LNCAP (cell line): ENCODE measurements around the gene GRPR.

Experiments
- CTCF ChIP-seq: fragments of 450-650 bp; IDR thresholded peaks from 2 replicates; pipeline ENCODE4 v1.5.1; 2017; ENCODE audit warnings: mild to moderate bottlenecking

GRPR gene

GRCh38 chrX:16123222-16123786 lies at the start of gene GRPR:
TSS of gene GRPR (plus strand) at chrX:16123565. CDS start at chrX:16123954, 389 bp downstream.
- TF ChIP-seq CTCF = peak; percentile 62

DNA sequence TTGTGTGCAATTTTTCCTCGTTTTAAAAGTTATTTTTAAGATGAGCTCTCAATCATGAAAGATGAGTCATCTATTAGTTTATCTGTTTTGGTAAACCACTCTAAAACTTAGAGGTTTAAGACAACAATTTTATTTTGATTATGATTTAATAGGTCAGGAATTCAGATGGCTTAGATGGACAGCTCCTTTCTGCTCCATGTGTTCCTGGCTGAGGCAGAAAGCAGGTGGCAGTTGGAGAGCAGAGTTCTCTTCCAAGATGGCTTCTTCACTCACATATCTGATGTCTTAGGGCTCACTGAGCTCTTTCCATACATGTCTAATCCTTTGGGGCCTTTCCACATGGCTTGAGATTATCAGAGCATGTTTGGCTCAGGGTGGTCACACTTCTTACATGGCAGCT lies 48.3 kb upstream of the GRPR start:
- TF ChIP-seq CTCF = no peak

- TF ChIP-seq CTCF = no peak
Observed at GRCh38 chrX:16076834-16077233, 46.5 kb upstream of the GRPR start.

GRCh38 chrX:16077811-16078210 lies 45.6 kb upstream of the GRPR start:
- TF ChIP-seq CTCF = no peak

DNA sequence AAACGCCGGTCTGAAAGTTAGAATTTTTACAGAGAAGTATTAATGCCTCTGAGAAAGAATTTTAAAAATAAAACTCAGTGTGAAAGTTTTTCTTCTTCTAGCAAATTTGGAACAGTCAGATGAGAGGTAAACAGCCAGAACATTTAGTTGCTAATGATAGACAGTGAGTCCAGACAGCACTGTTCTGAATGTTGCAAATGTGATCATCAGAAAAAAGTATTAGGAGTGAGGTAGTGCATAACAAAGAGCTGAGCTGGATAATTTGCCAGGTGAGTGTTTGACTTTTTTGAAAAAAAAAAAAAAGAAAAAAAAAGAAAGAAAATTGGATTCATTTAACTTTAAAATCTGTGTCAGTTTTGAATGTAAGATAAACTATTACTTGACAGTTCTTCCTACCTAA lies 42.0 kb upstream of the GRPR start:
- no peak for TF ChIP-seq CTCF

DNA sequence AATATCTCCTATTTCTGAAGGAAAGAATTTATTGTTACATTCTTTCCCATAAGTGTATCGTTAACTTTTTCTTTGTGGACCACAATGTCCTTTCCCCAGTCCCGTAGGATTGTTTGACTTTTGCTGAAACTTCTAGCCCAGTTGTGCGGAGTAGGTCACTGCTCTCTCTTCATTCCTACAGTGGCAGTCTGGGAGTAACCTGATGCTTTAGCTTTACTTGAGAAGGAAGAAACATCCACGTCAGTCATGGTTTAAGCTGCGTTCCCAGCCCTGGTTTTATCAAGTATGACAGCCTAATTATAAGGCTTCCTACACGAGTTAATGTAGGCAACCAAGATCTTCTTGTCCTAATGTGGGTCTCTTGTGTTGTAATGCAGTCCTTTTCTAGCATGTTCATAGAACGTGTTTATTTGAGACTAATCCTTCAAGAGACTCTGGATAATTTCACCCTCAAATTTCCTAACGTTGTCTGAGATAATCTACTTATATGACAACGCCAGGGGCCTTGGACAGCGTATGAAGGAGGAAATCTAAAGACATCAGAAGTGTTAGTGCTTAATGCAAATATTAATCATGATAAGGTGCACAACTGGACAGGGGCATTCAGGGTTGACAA lies 40.8 kb upstream of the GRPR start:
- TF ChIP-seq CTCF = no peak

DNA sequence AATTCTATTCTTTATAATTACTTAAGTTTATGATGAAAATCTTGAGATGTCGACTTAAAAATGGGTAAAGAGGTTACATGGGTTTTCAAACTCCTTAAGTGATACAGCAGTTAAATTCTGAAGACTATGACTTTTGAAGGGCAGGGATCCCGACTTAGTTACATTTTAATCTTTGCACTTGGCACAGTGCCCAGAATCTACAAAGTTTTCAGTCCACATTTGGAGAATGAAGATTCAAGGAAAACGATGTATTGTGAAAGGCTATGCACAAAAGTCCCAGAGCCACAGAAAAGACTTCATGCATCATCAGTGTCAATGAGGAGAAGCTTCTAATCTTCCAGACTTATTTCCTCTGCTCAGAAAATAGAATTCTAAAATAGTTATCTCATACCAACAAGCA lies 36.3 kb upstream of the GRPR start:
- no peak for TF ChIP-seq CTCF

DNA sequence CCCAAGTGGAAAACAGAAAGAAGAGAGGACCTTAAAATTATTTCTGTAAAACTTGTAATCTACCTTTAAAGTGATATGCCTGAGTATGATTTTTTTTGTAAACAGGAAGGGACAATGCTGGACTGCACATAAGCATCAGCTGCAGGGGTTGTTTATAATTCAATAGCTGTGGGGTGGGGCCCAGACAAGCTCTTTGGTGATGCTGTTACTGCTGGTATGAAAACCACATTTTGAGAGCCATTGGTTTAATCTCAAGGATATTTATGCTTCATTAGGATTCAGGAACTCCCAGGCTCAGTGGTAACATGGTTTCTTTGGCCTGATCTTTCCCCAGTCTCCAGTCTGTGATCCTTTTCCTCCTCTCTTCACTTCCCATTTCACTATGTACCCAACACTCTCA lies 34.3 kb upstream of the GRPR start:
- no peak for TF ChIP-seq CTCF
